Pancreas (tissue), 10 donors: ENCODE data around the gene NMT2. TPM values are rescaled to one million over a fixed set of nuclear protein-coding genes. Genes with fewer than 3 reads are reported as not detected.

ENCODE experiments used
- ATAC-seq, 4 donors: fragments of 200-7000 bp; cut with Tn5 transposase; one replicate each; pipeline versions ENCODE4 v1.8.0 to v1.9.1; 2020; ENCODE audit warnings: mild to moderate bottlenecking in 4 of 4, moderate library complexity in 4 of 4
- DNase-seq, 6 donors: peaks; one replicate each; pipeline ENCODE4 v3.0.0-alpha.2; 2020
- FAIRE-seq: peaks from 2 replicates; lab custom pipeline; 2012; peaks lifted over from hg19 to GRCh38; lab: Jason Lieb, UNC
- H3K27ac ChIP-seq, 4 donors: fragments of 200-600 bp; sonication (generic); 1 replicate in 3 of 4; 2 replicates in 1 of 4; pipeline versions ENCODE4 v1.5.0 to v1.8.0; 2020
- H3K27me3 ChIP-seq, 4 donors: fragments of 200-600 bp; one replicate each; pipeline ENCODE4 v1.8.0; 2021
- H3K36me3 ChIP-seq, 3 donors: fragments of 200-600 bp; sonication (generic) in 1 of 3; one replicate each; pipeline versions ENCODE4 v1.5.0 to v1.8.0; 2020 to 2021
- H3K4me1 ChIP-seq, 3 donors: fragments of 200-600 bp; one replicate each; pipeline ENCODE4 v1.8.0; 2021
- H3K4me3 ChIP-seq, 4 donors: fragments of 200-600 bp; sonication (generic) in 2 of 4; one replicate each; pipeline versions ENCODE4 v1.5.0 to v1.8.0; 2020 to 2021
- H3K9me3 ChIP-seq, 4 donors: fragments of 200-600 bp; one replicate each; pipeline ENCODE4 v1.8.0; 2021
- CTCF ChIP-seq, 4 donors: fragments of 200-600 bp; sonication (generic) in 3 of 4; IDR thresholded peaks; one replicate each; pipeline versions ENCODE4 v1.5.0 to v1.8.0; 2021; ENCODE audit warnings: antibody characterized with exemption in 4 of 4
- WGBS, 2 donors: extraction: QIAGEN DNeasy Blood & Tissue Kit; methylation state at CpG; one replicate each; pipeline ENCODE4 v1.1.7; 2013; 5-methylcytosine and 5-hydroxymethylcytosine counted together
- intact Hi-C, 3 donors: fragments of 100-400 bp; cut with DNase I; formaldehyde crosslinking; loops; one replicate each; pipeline versions ENCODE4 v1.11.1 to v1.14.2; 2022
- polyA plus RNA-seq, 2 donors: library from polyadenylated mRNA; stranded (reverse); fragments of 200-250 nt; gene quantifications; one replicate each; pipeline ENCODE4 v1.2.3, GENCODE V29; 2013
- total RNA-seq, 6 donors: library from RNA; stranded (reverse); fragmentation: NEBNext Ultra II Directional in 4 of 6; extraction: Animal tissue kit (Norgen Biotek cat#: 25700) in 4 of 6; gene quantifications; one replicate each; pipeline versions ENCODE4 v1.2.1 to v1.2.4, GENCODE V29; 2021 to 2023
- donor health status: healthy with polysubstance abuse.
- donor health status: DM: no; HTN: no; CAD: no; lungs with moderate emphysema.
- donor health status: DM: no; HTN: no; CAD: no.
- donor health status: control.
- donor health status: control.
- donor health status: Bipolar disorder and iron deficiency.
- donor health status: DM: yes; HTN: yes; CAD: no.
- donor health status: DM: no; HTN: no; CAD: no.
- donor health status: DM: no; HTN: no; CAD: no.
- donor health status: DM: yes; HTN: yes; CAD: no.

The NMT2 gene
- total and polyA plus RNA-seq, 8 donors: 4.7 to 13.9 (median 6.5) TPM

GRCh38 chr10:15072358-15072757 is 96.1 kb downstream of the NMT2 start:
- no peak for DNase-seq
- H3K9me3 ChIP-seq: no peaks in the 10 kb centered on the region
- 87 to 95% methylated on average over 5 of the region's 5 CpGs for WGBS, 2 donors
- H3K36me3 ChIP-seq: no peaks in the 10 kb centered on the region
- H3K4me3 ChIP-seq: no peak overlapping the region
- no peak for TF ChIP-seq CTCF (IDR thresholded peaks at IDR 0.05)
- FAIRE-seq: no peak
- no peaks in the 10 kb centered on the region for H3K4me1 ChIP-seq
- intact Hi-C loops: no loop called here
- no peak for ATAC-seq
- no peaks in the 10 kb centered on the region for H3K27me3 ChIP-seq
- H3K27ac ChIP-seq: no peak overlapping the region

GRCh38 chr10:15069230-15069629 is 99.3 kb downstream of the NMT2 start:
- FAIRE-seq (no peak), DNase-seq (no peak), ATAC-seq (no peak)
- H3K9me3 ChIP-seq: no peaks in the 10 kb centered on the region
- intact Hi-C loops: no loop called here
- H3K27me3 ChIP-seq: no peaks in the 10 kb centered on the region
- no peak overlapping the region for H3K27ac ChIP-seq
- no peaks in the 10 kb centered on the region for H3K4me1 ChIP-seq
- 69 to 81% methylated on average over 4 of the region's 4 CpGs for WGBS, 2 donors
- no peak overlapping the region for H3K4me3 ChIP-seq
- no peaks in the 10 kb centered on the region for H3K36me3 ChIP-seq
- no peak for TF ChIP-seq CTCF (IDR thresholded peaks at IDR 0.05)

- no peak for ATAC-seq
- no peak overlapping the region for H3K4me3 ChIP-seq
- H3K36me3 ChIP-seq: no peaks in the 10 kb centered on the region
- no peak overlapping the region for H3K27ac ChIP-seq
- WGBS, 2 donors: 83 to 87% methylated on average over 3 of the region's 3 CpGs
- no peaks in the 10 kb centered on the region for H3K4me1 ChIP-seq
- FAIRE-seq: no peak
- no peak for TF ChIP-seq CTCF (IDR thresholded peaks at IDR 0.05)
- no peaks in the 10 kb centered on the region for H3K9me3 ChIP-seq
- no peaks in the 10 kb centered on the region for H3K27me3 ChIP-seq
- no peak for DNase-seq
- intact Hi-C loops: no loop called here
These were observed 99.7 kb downstream of the NMT2 start for GRCh38 chr10:15068802-15069201.

GRCh38 chr10:15067154-15067553 is 101.3 kb downstream of the NMT2 start:
- Histone ChIP-seq H3K27me3 (no peaks in the 10 kb centered on the region), H3K27ac (no peak overlapping the region), H3K9me3 (no peaks in the 10 kb centered on the region), H3K4me1 (no peaks in the 10 kb centered on the region), H3K36me3 (no peaks in the 10 kb centered on the region), H3K4me3 (no peak overlapping the region)
- FAIRE-seq (no peak), DNase-seq (no peak), ATAC-seq (no peak)
- WGBS, 2 donors: 75 to 88% methylated on average over 5 of the region's 5 CpGs
- no peak for TF ChIP-seq CTCF (IDR thresholded peaks at IDR 0.05)
- intact Hi-C loops: no loop called here

GRCh38 chr10:15060638-15061037 is 107.9 kb downstream of the NMT2 start:
- no peak for FAIRE-seq
- H3K4me1 ChIP-seq: no peaks in the 10 kb centered on the region
- ATAC-seq: no peak
- H3K36me3 ChIP-seq: no peaks in the 10 kb centered on the region
- intact Hi-C loops: no loop called here
- no peak overlapping the region for H3K4me3 ChIP-seq
- H3K27ac ChIP-seq: no peak overlapping the region
- no peak for TF ChIP-seq CTCF (IDR thresholded peaks at IDR 0.05)
- 68 to 77% methylated on average over 2 of the region's 2 CpGs for WGBS, 2 donors
- no peak for DNase-seq
- H3K27me3 ChIP-seq: no peaks in the 10 kb centered on the region
- no peaks in the 10 kb centered on the region for H3K9me3 ChIP-seq
